WTC11 (cell line): Measurements from ENCODE around the gene ATP2C1.

Experiments used
- ELF4 ChIP-seq: sonication (generic); formaldehyde crosslinking; IDR thresholded peaks from 2 replicates; pipeline ENCODE4 v1.8.1; 2022; ENCODE audit warnings: low read depth, mild to moderate bottlenecking, moderate library complexity, missing genetic modification reagents
- ESRRA ChIP-seq: sonication (generic); formaldehyde crosslinking; IDR thresholded peaks from 2 replicates; pipeline ENCODE4 v1.8.1; 2022; ENCODE audit warnings: mild to moderate bottlenecking, missing genetic modification reagents, borderline replicate concordance
- NR2C2 ChIP-seq: sonication (generic); formaldehyde crosslinking; IDR thresholded peaks from 2 replicates; pipeline ENCODE4 v1.8.0; 2022; ENCODE audit warnings: mild to moderate bottlenecking, missing genetic modification reagents
- SMAD4 ChIP-seq: sonication (generic); formaldehyde crosslinking; IDR thresholded peaks from 2 replicates; pipeline ENCODE4 v1.8.0; 2022; ENCODE audit warnings: mild to moderate bottlenecking, missing genetic modification reagents
- TEAD4 ChIP-seq: sonication (generic); formaldehyde crosslinking; IDR thresholded peaks from 2 replicates; pipeline ENCODE4 v1.8.0; 2022; ENCODE audit warnings: mild to moderate bottlenecking, missing genetic modification reagents
- TP53 ChIP-seq: sonication (generic); formaldehyde crosslinking; IDR thresholded peaks from 2 replicates; pipeline ENCODE4 v1.8.1; 2023; ENCODE audit warnings: mild to moderate bottlenecking, missing genetic modification reagents
- ZNF423 ChIP-seq: fragments of 250-450 bp; sonication (Bioruptor Pico); IDR thresholded peaks from 2 replicates; pipeline ENCODE4 v2.1.2; 2022; ENCODE audit warnings: mild to moderate bottlenecking, moderate library complexity
- TF ChIP-seq, protein P1 (sequence below): fragments of 250-450 bp; sonication (Bioruptor Pico); IDR thresholded peaks from 2 replicates; pipeline ENCODE4 v1.9.0; 2021; ENCODE audit warnings: moderate library complexity, mild to moderate bottlenecking, inconsistent platforms, borderline replicate concordance
- TF ChIP-seq, protein P2 (sequence below): sonication (generic); formaldehyde crosslinking; IDR thresholded peaks from 2 replicates; pipeline ENCODE4 v1.8.0; 2022; ENCODE audit warnings: mild to moderate bottlenecking, missing genetic modification reagents
- TF ChIP-seq, protein P3 (sequence below): fragments of 200-600 bp; IDR thresholded peaks from 2 replicates; pipeline ENCODE4 v1.8.0; 2022; ENCODE audit warnings: antibody characterized with exemption
- TF ChIP-seq, protein P4 (sequence below): sonication (generic); formaldehyde crosslinking; IDR thresholded peaks from 2 replicates; pipeline ENCODE4 v1.8.1; 2023; ENCODE audit warnings: mild to moderate bottlenecking, missing genetic modification reagents, moderate library complexity

DNA sequence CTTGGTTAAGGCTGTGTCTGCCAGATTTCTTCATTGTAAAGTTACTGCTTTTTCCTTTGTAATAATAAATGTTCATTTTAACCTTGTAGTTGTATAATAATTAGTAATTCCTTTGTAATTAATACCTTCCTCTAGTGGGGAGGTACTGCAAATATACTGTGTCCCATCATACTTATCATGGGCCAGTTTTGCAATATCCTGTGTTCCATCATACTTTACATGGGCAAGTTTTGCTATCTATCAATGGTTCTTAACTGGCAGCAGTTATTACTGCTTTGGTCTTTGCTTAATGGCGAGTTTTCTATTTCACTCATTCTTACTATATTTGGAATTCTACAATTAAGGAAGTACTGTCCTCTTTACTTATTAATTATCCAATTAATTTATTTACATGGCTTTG is 10.6 kb downstream of the ATP2C1 start:
- TF ChIP-seq, protein P1, sequence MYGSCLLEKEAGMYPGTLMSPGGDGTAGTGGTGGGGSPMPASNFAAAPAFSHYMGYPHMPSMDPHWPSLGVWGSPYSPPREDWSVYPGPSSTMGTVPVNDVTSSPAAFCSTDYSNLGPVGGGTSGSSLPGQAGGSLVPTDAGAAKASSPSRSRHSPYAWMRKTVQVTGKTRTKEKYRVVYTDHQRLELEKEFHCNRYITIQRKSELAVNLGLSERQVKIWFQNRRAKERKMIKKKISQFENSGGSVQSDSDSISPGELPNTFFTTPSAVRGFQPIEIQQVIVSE, result no peak
- TF ChIP-seq, protein P2, sequence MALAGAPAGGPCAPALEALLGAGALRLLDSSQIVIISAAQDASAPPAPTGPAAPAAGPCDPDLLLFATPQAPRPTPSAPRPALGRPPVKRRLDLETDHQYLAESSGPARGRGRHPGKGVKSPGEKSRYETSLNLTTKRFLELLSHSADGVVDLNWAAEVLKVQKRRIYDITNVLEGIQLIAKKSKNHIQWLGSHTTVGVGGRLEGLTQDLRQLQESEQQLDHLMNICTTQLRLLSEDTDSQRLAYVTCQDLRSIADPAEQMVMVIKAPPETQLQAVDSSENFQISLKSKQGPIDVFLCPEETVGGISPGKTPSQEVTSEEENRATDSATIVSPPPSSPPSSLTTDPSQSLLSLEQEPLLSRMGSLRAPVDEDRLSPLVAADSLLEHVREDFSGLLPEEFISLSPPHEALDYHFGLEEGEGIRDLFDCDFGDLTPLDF (CRISPR knock-in tag), result no peak
- TF ChIP-seq TP53 (CRISPR knock-in tag) (no peak), SMAD4 (no peak), ELF4 (CRISPR knock-in tag) (no peak), ESRRA (CRISPR knock-in tag) (no peak), TEAD4 (CRISPR knock-in tag) (no peak), ZNF423 (CRISPR knock-in tag) (no peak), NR2C2 (no peak)
- TF ChIP-seq, protein P3, sequence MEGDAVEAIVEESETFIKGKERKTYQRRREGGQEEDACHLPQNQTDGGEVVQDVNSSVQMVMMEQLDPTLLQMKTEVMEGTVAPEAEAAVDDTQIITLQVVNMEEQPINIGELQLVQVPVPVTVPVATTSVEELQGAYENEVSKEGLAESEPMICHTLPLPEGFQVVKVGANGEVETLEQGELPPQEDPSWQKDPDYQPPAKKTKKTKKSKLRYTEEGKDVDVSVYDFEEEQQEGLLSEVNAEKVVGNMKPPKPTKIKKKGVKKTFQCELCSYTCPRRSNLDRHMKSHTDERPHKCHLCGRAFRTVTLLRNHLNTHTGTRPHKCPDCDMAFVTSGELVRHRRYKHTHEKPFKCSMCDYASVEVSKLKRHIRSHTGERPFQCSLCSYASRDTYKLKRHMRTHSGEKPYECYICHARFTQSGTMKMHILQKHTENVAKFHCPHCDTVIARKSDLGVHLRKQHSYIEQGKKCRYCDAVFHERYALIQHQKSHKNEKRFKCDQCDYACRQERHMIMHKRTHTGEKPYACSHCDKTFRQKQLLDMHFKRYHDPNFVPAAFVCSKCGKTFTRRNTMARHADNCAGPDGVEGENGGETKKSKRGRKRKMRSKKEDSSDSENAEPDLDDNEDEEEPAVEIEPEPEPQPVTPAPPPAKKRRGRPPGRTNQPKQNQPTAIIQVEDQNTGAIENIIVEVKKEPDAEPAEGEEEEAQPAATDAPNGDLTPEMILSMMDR, result no peak
- TF ChIP-seq, protein P4, sequence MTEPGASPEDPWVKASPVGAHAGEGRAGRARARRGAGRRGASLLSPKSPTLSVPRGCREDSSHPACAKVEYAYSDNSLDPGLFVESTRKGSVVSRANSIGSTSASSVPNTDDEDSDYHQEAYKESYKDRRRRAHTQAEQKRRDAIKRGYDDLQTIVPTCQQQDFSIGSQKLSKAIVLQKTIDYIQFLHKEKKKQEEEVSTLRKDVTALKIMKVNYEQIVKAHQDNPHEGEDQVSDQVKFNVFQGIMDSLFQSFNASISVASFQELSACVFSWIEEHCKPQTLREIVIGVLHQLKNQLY (CRISPR knock-in tag), result no peak
